HepG2 (cell line): Measurements from ENCODE around the gene NR1H2. TPM values are rescaled to one million over a fixed set of nuclear protein-coding genes. Genes with fewer than 3 reads are reported as not detected.

Experiments
- CCDC6 ChIP-seq: sonication (generic); formaldehyde crosslinking; IDR thresholded peaks from 2 replicates; pipeline ENCODE4 v1.8.1; 2022; ENCODE audit warnings: mild to moderate bottlenecking, missing genetic modification reagents, moderate library complexity
- KDM4B ChIP-seq: sonication (generic); formaldehyde crosslinking; IDR thresholded peaks from 2 replicates; pipeline ENCODE4 v1.4.0; 2020; ENCODE audit warnings: missing genetic modification reagents
- KDM5B ChIP-seq: sonication (generic); formaldehyde crosslinking; IDR thresholded peaks from 2 replicates; pipeline ENCODE4 v1.4.0; 2020; ENCODE audit warnings: missing genetic modification reagents, mild to moderate bottlenecking, borderline replicate concordance
- KLF9 ChIP-seq: IDR thresholded peaks from 2 replicates; pipeline ENCODE4 v1.6.1; 2016; ENCODE audit warnings: low read depth
- NFIC ChIP-seq: IDR thresholded peaks from 2 replicates; pipeline ENCODE4 v1.6.1; 2012; ENCODE audit warnings: mild to moderate bottlenecking, low read length, inconsistent platforms
- U2AF2 ChIP-seq: fragments of 200-400 bp; formaldehyde crosslinking; IDR thresholded peaks from 2 replicates; pipeline ENCODE4 v1.6.1; 2017; ENCODE audit warnings: low read depth, mild to moderate bottlenecking, low read length
- ZNF143 ChIP-seq: sonication (generic); formaldehyde crosslinking; IDR thresholded peaks from 2 replicates; pipeline ENCODE4 v1.4.0; 2020; ENCODE audit warnings: missing genetic modification reagents
- ZNF570 ChIP-seq: sonication (generic); formaldehyde crosslinking; IDR thresholded peaks from 2 replicates; pipeline ENCODE4 v1.4.0; 2020; ENCODE audit warnings: mild to moderate bottlenecking, missing genetic modification reagents, borderline replicate concordance
- polyA plus RNA-seq, 8 experiments: library from polyadenylated mRNA; depleted of rRNA in 3 of 8; stranded (reverse) in 7 of 8; unstranded in 1 of 8; fragments of >200 nt; fragmentation: Illumina TruSeq in 4 of 8; extraction: Trizol in 4 of 8; gene quantifications; 2 replicates each; pipeline versions ENCODE4 v1.2.1 to v1.2.3, GENCODE V29; 2011 to 2016; ENCODE audit warnings: low read depth in 4 of 8, missing spikeins in 1 of 8, mixed read lengths in 1 of 8; ENCODE audit not compliant: insufficient read depth in 1 of 8
- total RNA-seq, 5 experiments: library from RNA; depleted of rRNA; stranded (reverse); fragments of >200 nt; fragmentation: Illumina TruSeq; extraction: Trizol; gene quantifications; 2 replicates each; pipeline ENCODE4 v1.2.3, GENCODE V29; 2016; ENCODE audit warnings: low read depth in 1 of 5
- TF ChIP-seq, protein P1 (sequence below): sonication (generic); formaldehyde crosslinking; IDR thresholded peaks from 2 replicates; pipeline ENCODE4 v1.4.0; 2020; ENCODE audit warnings: low read depth, missing genetic modification reagents
- TF ChIP-seq, protein P2 (sequence below): sonication (generic); formaldehyde crosslinking; conservative IDR thresholded peaks from 2 replicates; pipeline ENCODE4 v1.4.0; 2020; ENCODE audit warnings: missing genetic modification reagents
- TF ChIP-seq, protein P3 (sequence below): sonication (generic); formaldehyde crosslinking; IDR thresholded peaks from 2 replicates; pipeline ENCODE4 v1.4.0; 2020; ENCODE audit warnings: missing genetic modification reagents, mild to moderate bottlenecking, borderline replicate concordance
- TF ChIP-seq, protein P4 (sequence below): sonication (generic); formaldehyde crosslinking; IDR thresholded peaks from 2 replicates; pipeline ENCODE4 v1.5.0; 2020; ENCODE audit warnings: missing genetic modification reagents
- TF ChIP-seq, protein P5 (sequence below): sonication (generic); formaldehyde crosslinking; IDR thresholded peaks from 2 replicates; pipeline ENCODE4 v1.5.0; 2020; ENCODE audit warnings: missing genetic modification reagents
- TF ChIP-seq, protein P6 (sequence below): IDR thresholded peaks from 2 replicates; pipeline ENCODE4 v1.6.1; 2016; ENCODE audit warnings: missing biosample characterization, missing genetic modification reagents, low read depth

The NR1H2 gene
- total and polyA plus RNA-seq, 2 of the 13 experiments (the other 11 are each of a cell fraction or from before 2014, with no cell fraction given): 10.3 to 13.5 TPM

DNA sequence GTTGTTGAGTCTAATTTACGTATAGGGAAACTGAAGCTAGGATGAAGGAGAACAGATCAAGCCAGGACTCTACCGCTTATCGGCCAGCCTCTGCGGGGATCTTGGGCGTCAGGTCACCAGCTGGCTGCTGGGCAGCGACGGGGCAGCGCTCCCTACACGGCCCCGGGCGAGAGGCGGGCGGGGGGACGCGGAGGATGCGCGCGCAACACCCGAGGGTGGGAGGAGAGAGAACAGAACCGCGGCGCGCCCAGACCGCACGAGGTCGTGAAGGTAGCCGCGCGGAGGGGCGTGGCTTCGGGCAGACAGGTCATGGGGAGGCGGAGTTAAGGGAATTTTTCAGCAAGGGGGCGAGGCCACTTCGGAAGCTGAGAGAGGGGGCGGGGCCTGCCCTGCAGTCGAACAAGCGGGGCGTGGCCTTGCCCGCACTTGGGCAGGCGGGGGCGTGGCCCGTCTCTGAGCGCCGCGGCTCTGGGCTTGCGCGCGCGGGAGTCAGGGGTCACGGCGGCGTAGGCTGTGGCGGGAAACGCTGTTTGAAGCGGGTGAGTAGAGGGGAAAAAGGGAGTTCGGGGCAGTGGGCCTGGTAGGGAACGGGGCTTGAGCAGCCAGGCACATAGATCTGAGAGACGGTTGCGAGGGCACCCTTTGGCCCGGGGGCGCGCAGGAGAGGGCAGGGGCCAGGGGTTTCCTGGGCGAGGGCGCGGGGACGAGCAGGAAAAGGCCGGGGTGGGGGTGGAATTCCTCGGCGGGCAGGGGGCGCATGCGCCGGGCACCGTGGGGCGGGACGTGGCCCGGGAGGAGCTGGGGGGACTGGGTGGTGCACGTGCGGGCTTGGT, 7.8 kb downstream of the NR1H2 start, which contains the start of gene POLD1 (continued):
- TF ChIP-seq, protein P1, sequence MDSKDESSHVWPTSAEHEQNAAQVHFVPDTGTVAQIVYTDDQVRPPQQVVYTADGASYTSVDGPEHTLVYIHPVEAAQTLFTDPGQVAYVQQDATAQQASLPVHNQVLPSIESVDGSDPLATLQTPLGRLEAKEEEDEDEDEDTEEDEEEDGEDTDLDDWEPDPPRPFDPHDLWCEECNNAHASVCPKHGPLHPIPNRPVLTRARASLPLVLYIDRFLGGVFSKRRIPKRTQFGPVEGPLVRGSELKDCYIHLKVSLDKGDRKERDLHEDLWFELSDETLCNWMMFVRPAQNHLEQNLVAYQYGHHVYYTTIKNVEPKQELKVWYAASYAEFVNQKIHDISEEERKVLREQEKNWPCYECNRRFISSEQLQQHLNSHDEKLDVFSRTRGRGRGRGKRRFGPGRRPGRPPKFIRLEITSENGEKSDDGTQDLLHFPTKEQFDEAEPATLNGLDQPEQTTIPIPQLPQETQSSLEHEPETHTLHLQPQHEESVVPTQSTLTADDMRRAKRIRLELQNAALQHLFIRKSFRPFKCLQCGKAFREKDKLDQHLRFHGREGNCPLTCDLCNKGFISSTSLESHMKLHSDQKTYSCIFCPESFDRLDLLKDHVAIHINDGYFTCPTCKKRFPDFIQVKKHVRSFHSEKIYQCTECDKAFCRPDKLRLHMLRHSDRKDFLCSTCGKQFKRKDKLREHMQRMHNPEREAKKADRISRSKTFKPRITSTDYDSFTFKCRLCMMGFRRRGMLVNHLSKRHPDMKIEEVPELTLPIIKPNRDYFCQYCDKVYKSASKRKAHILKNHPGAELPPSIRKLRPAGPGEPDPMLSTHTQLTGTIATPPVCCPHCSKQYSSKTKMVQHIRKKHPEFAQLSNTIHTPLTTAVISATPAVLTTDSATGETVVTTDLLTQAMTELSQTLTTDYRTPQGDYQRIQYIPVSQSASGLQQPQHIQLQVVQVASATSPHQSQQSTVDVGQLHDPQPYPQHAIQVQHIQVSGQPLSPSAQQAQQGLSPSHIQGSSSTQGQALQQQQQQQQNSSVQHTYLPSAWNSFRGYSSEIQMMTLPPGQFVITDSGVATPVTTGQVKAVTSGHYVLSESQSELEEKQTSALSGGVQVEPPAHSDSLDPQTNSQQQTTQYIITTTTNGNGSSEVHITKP (CRISPR knock-in tag): no peak
- TF ChIP-seq, protein P2, sequence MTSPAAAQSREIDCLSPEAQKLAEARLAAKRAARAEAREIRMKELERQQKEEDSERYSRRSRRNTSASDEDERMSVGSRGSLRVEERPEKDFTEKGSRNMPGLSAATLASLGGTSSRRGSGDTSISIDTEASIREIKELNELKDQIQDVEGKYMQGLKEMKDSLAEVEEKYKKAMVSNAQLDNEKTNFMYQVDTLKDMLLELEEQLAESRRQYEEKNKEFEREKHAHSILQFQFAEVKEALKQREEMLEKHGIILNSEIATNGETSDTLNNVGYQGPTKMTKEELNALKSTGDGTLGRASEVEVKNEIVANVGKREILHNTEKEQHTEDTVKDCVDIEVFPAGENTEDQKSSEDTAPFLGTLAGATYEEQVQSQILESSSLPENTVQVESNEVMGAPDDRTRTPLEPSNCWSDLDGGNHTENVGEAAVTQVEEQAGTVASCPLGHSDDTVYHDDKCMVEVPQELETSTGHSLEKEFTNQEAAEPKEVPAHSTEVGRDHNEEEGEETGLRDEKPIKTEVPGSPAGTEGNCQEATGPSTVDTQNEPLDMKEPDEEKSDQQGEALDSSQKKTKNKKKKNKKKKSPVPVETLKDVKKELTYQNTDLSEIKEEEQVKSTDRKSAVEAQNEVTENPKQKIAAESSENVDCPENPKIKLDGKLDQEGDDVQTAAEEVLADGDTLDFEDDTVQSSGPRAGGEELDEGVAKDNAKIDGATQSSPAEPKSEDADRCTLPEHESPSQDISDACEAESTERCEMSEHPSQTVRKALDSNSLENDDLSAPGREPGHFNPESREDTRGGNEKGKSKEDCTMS (CRISPR knock-in tag): no peak
- TF ChIP-seq ZNF143 (CRISPR knock-in tag): peak; percentile 37; the same call in 1 of the 2 replicates
- 0 out of 2 replicates have a peak, but pooled peaks have one; percentile 69 for TF ChIP-seq KLF9 (CRISPR knock-in tag)
- no peak for TF ChIP-seq KDM4B (CRISPR knock-in tag)
- TF ChIP-seq U2AF2: no peak
- TF ChIP-seq, protein P3, sequence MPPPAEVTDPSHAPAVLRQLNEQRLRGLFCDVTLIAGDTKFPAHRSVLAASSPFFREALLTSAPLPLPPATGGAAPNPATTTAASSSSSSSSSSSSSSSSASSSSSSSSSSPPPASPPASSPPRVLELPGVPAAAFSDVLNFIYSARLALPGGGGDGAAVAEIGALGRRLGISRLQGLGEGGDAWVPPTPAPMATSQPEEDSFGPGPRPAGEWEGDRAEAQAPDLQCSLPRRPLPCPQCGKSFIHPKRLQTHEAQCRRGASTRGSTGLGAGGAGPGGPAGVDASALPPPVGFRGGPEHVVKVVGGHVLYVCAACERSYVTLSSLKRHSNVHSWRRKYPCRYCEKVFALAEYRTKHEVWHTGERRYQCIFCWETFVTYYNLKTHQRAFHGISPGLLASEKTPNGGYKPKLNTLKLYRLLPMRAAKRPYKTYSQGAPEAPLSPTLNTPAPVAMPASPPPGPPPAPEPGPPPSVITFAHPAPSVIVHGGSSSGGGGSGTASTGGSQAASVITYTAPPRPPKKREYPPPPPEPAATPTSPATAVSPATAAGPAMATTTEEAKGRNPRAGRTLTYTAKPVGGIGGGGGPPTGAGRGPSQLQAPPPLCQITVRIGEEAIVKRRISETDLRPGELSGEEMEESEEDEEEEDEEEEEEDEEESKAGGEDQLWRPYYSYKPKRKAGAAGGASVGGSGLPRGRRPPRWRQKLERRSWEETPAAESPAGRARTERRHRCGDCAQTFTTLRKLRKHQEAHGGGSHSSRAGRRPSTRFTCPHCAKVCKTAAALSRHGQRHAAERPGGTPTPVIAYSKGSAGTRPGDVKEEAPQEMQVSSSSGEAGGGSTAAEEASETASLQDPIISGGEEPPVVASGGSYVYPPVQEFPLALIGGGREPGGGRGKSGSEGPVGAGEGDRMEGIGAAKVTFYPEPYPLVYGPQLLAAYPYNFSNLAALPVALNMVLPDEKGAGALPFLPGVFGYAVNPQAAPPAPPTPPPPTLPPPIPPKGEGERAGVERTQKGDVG: no peak
- peak; percentile 74; the same call in 1 of the 2 replicates for TF ChIP-seq KDM5B (CRISPR knock-in tag)
- TF ChIP-seq, protein P4, sequence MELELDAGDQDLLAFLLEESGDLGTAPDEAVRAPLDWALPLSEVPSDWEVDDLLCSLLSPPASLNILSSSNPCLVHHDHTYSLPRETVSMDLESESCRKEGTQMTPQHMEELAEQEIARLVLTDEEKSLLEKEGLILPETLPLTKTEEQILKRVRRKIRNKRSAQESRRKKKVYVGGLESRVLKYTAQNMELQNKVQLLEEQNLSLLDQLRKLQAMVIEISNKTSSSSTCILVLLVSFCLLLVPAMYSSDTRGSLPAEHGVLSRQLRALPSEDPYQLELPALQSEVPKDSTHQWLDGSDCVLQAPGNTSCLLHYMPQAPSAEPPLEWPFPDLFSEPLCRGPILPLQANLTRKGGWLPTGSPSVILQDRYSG (CRISPR knock-in tag): 0 out of 2 replicates have a peak, but pooled peaks have one; percentile 66
- TF ChIP-seq ZNF570 (CRISPR knock-in tag): no peak
- TF ChIP-seq CCDC6: 0 out of 2 replicates have a peak, but pooled peaks have one; percentile 64
- TF ChIP-seq, protein P5, sequence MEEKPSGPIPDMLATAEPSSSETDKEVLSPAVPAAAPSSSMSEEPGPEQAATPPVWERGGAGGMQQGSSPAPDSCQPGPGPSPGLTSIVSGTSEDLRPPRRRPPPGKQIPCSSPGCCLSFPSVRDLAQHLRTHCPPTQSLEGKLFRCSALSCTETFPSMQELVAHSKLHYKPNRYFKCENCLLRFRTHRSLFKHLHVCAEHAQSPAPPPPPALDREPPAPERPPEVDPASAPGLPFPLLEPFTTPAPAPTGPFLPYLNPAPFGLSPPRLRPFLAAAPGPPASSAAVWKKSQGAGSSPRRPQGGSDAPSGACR (CRISPR knock-in tag): no peak
- no peak for TF ChIP-seq NFIC
- TF ChIP-seq, protein P6, sequence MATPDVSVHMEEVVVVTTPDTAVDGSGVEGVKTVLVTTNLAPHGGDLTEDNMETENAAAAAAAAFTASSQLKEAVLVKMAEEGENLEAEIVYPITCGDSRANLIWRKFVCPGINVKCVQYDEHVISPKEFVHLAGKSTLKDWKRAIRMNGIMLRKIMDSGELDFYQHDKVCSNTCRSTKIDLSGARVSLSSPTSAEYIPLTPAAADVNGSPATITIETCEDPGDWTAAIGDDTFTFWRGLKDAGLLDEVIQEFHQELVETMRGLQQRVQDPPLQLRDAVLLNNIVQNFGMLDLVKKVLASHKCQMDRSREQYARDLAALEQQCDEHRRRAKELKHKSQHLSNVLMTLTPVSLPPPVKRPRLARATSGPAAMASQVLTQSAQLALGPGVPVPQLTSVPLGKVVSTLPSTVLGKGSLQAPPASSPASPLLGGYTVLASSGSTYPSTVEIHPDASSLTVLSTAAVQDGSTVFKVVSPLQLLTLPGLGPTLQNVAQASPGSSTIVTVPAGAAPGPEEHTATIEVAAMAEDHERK (CRISPR knock-in tag): peak; percentile 82
